ENCODE data around the gene ARHGEF3. TPM values are rescaled to one million over a fixed set of nuclear protein-coding genes. Genes with fewer than 3 reads are reported as not detected.
"Not testable (repeated sequence)": the region's sequence is repeated elsewhere in the genome, so short reads cannot be mapped to it uniquely, and the experiment has no call there.

The ARHGEF3 gene
- total RNA-seq, 1 donor from 2014 or later, result 32.9 TPM

DNA sequence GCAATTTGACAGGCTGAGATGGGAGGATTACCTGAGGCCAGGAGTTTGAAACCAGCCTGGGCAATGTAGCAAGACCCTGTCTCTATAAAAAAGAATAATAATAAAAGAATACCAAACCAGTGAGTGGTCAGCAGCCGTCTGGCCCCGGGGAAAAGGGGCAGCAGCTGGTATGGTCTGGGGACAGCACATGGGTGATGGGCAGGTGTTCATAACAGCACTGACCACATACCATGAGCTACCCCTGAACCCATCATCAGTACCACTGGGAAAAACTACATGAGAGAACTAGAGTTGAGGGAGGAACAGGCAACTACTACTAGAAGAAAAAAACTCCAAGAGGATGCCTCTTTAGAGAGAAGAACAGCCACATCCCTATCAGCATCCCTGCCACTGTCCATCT lies 40.7 kb downstream of the ARHGEF3 start:
- Histone ChIP-seq H3K36me3 (ENCODE audit: control insufficient read depth in 3 of 3, insufficient read depth in 3 of 3, low read length in 3 of 3) (no peaks in the 10 kb centered on the region), H3K4me1 (ENCODE audit: control insufficient read depth in 3 of 3, insufficient read depth in 3 of 3, low read length in 3 of 3) (peaks cover 8 to 23% (median 14%) of the 10 kb centered on the region in 3 donors), H3K27me3 (ENCODE audit: control insufficient read depth in 3 of 3, insufficient read depth in 3 of 3, low read length in 3 of 3) (no peaks in the 10 kb centered on the region), H3K27ac (ENCODE audit: low read depth, low read length) (no peak overlapping the region), H3K4me3 (ENCODE audit: low read length in 3 of 3) (no peak overlapping the region), H3K9me3 (ENCODE audit: control insufficient read depth in 3 of 3, low read length in 3 of 3) (no peaks in the 10 kb centered on the region), H3K9ac (ENCODE audit: low read depth in 1 of 3, low read length in 3 of 3) (no peak overlapping the region)

DNA sequence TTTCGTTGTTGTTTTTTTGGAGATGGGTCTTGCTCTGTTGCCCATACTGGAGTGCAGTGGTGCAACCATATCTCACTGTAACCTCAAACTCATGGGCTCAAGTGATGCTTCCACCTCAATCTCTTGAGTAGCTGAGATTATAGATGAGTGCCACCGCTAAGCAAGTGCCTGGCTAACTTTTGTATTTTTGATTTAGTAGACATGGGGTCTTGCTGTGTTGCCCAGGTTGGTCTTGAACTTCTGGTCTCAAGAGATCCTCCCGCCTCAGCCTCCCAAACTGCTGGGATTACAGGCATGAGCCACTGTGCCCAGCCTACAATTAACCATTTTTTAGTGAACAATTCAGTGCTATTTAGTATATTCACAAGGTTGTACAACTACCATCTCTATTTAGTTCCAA lies 42.2 kb downstream of the ARHGEF3 start:
- no peak overlapping the region for H3K27ac ChIP-seq (ENCODE audit: low read depth, low read length)
- no peaks in the 10 kb centered on the region for H3K27me3 ChIP-seq (ENCODE audit: control insufficient read depth in 3 of 3, insufficient read depth in 3 of 3, low read length in 3 of 3)
- H3K9ac ChIP-seq (ENCODE audit: low read depth in 1 of 3, low read length in 3 of 3), result no peak overlapping the region
- H3K4me3 ChIP-seq (ENCODE audit: low read length in 3 of 3), result no peak overlapping the region
- H3K36me3 ChIP-seq (ENCODE audit: control insufficient read depth in 3 of 3, insufficient read depth in 3 of 3, low read length in 3 of 3), result peaks cover 0 to 2% (median 0%) of the 10 kb centered on the region in 3 donors
- H3K9me3 ChIP-seq (ENCODE audit: control insufficient read depth in 3 of 3, low read length in 3 of 3), result no peaks in the 10 kb centered on the region
- H3K4me1 ChIP-seq (ENCODE audit: control insufficient read depth in 3 of 3, insufficient read depth in 3 of 3, low read length in 3 of 3), result peaks cover 13 to 37% (median 23%) of the 10 kb centered on the region in 3 donors

DNA sequence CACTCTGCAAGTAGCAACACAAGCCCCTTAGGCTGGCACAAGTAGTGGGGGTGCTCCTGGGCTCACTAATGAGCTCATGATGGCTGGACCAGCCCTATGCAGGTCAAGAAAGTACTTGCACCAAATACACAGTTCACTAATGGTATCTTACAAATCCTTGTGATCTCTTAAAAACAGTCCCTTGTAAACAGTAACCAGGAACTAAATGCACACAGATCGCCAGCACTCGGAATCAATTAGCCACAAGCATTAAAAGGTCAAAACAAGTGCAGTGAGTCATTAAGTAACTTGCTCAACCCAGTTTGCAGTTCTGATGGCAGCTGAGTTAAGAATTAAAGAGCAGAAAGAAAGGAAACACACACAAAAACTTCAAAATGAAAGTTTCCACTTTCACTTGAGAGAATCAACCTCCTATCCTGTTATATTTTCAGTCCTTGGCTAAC lies 43.2 kb downstream of the ARHGEF3 start:
- H3K4me3 ChIP-seq (ENCODE audit: low read length in 3 of 3), result no peak overlapping the region
- H3K9me3 ChIP-seq (ENCODE audit: control insufficient read depth in 3 of 3, low read length in 3 of 3), result no peaks in the 10 kb centered on the region
- no peak overlapping the region for H3K9ac ChIP-seq (ENCODE audit: low read depth in 1 of 3, low read length in 3 of 3)
- H3K4me1 ChIP-seq (ENCODE audit: control insufficient read depth in 3 of 3, insufficient read depth in 3 of 3, low read length in 3 of 3), result peaks cover 13 to 37% (median 23%) of the 10 kb centered on the region in 3 donors
- H3K36me3 ChIP-seq (ENCODE audit: control insufficient read depth in 3 of 3, insufficient read depth in 3 of 3, low read length in 3 of 3), result peaks cover 0 to 2% (median 0%) of the 10 kb centered on the region in 3 donors
- no peaks in the 10 kb centered on the region for H3K27me3 ChIP-seq (ENCODE audit: control insufficient read depth in 3 of 3, insufficient read depth in 3 of 3, low read length in 3 of 3)
- H3K27ac ChIP-seq (ENCODE audit: low read depth, low read length), result no peak overlapping the region

DNA sequence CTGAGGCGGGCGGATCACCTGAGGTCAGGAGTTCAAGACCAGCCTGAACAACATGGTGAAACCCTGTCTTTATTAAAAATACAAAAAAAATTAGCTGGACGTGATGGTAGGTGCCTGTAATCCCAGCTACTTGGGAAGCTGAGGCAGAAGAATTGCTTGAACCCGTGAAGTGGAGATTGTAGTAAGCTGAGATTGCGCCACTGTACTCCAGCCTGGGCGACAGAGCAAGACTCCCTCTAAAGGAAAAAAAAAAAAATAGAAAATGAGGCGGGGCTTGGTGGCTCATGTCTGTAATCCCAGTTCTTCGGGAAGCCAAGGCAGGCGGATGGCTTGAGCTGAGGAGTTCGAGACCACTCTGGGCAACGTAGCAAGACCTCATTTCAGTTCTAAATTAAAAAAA lies 43.7 kb downstream of the ARHGEF3 start:
- H3K4me1 ChIP-seq (ENCODE audit: control insufficient read depth in 3 of 3, insufficient read depth in 3 of 3, low read length in 3 of 3), result peaks cover 13 to 35% (median 21%) of the 10 kb centered on the region in 3 donors
- not testable (repeated sequence) for H3K9me3 ChIP-seq (ENCODE audit: control insufficient read depth in 3 of 3, low read length in 3 of 3); H3K4me3 ChIP-seq (ENCODE audit: low read length in 3 of 3); H3K36me3 ChIP-seq (ENCODE audit: control insufficient read depth in 3 of 3, insufficient read depth in 3 of 3, low read length in 3 of 3); H3K27me3 ChIP-seq (ENCODE audit: control insufficient read depth in 3 of 3, insufficient read depth in 3 of 3, low read length in 3 of 3); H3K27ac ChIP-seq (ENCODE audit: low read depth, low read length); H3K9ac ChIP-seq (ENCODE audit: low read depth in 1 of 3, low read length in 3 of 3)

DNA sequence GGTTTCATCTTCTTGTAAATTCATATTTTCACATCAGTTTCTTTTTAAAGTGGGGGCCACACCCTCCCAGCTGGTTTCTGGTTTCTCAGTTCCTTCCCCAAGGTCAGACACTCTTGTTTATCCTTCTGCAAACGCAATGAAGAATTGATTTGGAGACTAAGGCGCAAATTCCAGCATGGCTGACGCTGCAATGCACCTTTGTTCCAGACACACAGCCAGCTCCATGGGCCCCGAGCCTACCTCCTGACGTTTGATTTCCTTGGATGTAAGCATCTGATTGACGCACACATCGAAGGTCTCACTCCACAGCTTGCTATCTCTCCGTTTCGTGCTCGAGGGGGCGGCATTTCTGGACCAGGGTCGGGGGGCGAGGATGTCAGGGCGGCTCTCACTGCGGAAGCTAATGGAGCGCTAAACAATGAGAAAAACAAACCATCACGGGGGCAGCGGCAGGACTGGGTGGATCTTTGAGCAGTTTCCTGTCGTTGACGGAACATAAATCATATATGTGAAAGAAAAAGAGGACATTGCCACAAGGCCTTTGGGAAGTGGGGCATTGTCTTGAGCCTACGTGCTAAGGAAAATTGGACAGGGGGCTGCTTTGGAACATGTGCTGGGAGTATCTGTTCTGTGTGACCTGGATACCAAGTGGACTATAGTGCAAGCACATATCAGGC lies 46.9 kb downstream of the ARHGEF3 start:
- peaks cover 13 to 24% (median 17%) of the 10 kb centered on the region in 3 donors for H3K4me1 ChIP-seq (ENCODE audit: control insufficient read depth in 3 of 3, insufficient read depth in 3 of 3, low read length in 3 of 3)
- H3K27ac ChIP-seq (ENCODE audit: low read depth, low read length), result peak overlapping the region; percentile 42
- peak overlapping the region in 1 of 3 donors; percentile 25 for H3K9ac ChIP-seq (ENCODE audit: low read depth in 1 of 3, low read length in 3 of 3)
- H3K36me3 ChIP-seq (ENCODE audit: control insufficient read depth in 3 of 3, insufficient read depth in 3 of 3, low read length in 3 of 3), result peaks cover 0 to 7% (median 5%) of the 10 kb centered on the region in 3 donors
- H3K27me3 ChIP-seq (ENCODE audit: control insufficient read depth in 3 of 3, insufficient read depth in 3 of 3, low read length in 3 of 3), result no peaks in the 10 kb centered on the region
- peak overlapping the region in 2 of 3 donors; percentile 1 to 8 for H3K4me3 ChIP-seq (ENCODE audit: low read length in 3 of 3)
- H3K9me3 ChIP-seq (ENCODE audit: control insufficient read depth in 3 of 3, low read length in 3 of 3), result no peaks in the 10 kb centered on the region

DNA sequence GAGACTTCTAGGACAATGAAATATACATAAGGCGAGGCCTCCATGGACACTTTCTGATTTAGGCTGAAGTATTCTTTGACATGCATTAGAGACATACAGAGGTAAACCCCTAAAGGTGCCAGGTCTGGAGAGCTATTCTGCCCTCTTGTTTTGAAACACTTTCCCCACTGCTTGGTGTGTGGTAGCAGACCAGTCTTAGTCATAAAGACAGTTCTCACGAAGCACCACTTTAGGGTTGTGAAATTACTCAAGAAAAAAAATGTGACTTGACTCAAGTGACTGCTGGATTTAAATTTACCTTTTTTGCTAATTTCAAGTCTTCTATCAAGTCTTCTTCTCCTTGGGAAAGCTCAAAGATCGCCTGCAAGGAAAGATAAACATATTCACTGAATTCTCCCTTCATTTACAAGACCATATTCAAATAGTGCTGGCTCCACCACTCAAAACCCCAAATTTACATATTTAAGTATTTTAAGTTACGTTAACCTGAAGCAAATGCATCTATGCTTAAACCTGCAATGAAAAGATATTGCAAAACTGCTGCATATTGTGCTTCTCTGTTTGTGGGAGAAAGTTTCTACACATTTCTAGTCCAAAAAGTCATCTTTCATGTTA lies 48.4 kb downstream of the ARHGEF3 start:
- Histone ChIP-seq H3K4me3 (ENCODE audit: low read length in 3 of 3) (no peak overlapping the region), H3K36me3 (ENCODE audit: control insufficient read depth in 3 of 3, insufficient read depth in 3 of 3, low read length in 3 of 3) (peaks cover 0 to 7% (median 6%) of the 10 kb centered on the region in 3 donors), H3K9me3 (ENCODE audit: control insufficient read depth in 3 of 3, low read length in 3 of 3) (no peaks in the 10 kb centered on the region), H3K27ac (ENCODE audit: low read depth, low read length) (no peak overlapping the region), H3K27me3 (ENCODE audit: control insufficient read depth in 3 of 3, insufficient read depth in 3 of 3, low read length in 3 of 3) (no peaks in the 10 kb centered on the region), H3K9ac (ENCODE audit: low read depth in 1 of 3, low read length in 3 of 3) (no peak overlapping the region), H3K4me1 (ENCODE audit: control insufficient read depth in 3 of 3, insufficient read depth in 3 of 3, low read length in 3 of 3) (peaks cover 9 to 19% (median 12%) of the 10 kb centered on the region in 3 donors)

DNA sequence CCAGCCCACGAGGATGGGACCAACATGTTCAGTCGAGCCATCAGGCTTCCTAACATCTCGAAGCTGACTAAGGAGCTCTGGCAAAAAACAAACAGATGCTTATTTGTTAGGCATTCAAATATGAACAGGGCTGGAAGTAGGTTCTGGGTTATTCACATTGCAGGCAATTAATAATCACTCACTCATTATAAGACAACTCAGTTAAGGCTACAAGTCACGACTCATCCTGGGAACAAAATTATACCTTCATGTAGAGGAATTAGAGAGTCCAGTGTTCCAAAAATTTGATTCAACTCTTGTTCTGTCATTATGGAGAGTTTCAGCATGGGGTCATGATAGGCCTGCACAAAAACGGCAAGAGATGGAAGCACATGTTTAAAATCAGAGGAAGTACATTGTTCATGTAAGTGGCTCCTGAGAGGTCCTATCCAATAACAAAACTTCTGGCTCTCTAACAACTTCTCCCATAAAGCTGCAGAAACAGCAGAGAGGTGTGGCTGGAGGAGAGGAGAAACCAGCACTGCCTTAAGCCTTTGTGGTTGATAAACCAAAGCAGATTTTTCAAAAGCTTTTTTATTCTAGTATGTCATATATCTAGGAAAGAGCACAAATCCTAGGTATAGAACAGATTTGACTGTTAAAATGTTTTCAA lies 50.6 kb downstream of the ARHGEF3 start:
- H3K27me3 ChIP-seq (ENCODE audit: control insufficient read depth in 3 of 3, insufficient read depth in 3 of 3, low read length in 3 of 3), result no peaks in the 10 kb centered on the region
- H3K27ac ChIP-seq (ENCODE audit: low read depth, low read length), result no peak overlapping the region
- peaks cover 6 to 16% (median 11%) of the 10 kb centered on the region in 3 donors for H3K4me1 ChIP-seq (ENCODE audit: control insufficient read depth in 3 of 3, insufficient read depth in 3 of 3, low read length in 3 of 3)
- peaks cover under 1 to 7% (median 6%) of the 10 kb centered on the region in 3 donors for H3K36me3 ChIP-seq (ENCODE audit: control insufficient read depth in 3 of 3, insufficient read depth in 3 of 3, low read length in 3 of 3)
- H3K9me3 ChIP-seq (ENCODE audit: control insufficient read depth in 3 of 3, low read length in 3 of 3), result no peaks in the 10 kb centered on the region
- H3K9ac ChIP-seq (ENCODE audit: low read depth in 1 of 3, low read length in 3 of 3), result no peak overlapping the region
- H3K4me3 ChIP-seq (ENCODE audit: low read length in 3 of 3), result no peak overlapping the region

DNA sequence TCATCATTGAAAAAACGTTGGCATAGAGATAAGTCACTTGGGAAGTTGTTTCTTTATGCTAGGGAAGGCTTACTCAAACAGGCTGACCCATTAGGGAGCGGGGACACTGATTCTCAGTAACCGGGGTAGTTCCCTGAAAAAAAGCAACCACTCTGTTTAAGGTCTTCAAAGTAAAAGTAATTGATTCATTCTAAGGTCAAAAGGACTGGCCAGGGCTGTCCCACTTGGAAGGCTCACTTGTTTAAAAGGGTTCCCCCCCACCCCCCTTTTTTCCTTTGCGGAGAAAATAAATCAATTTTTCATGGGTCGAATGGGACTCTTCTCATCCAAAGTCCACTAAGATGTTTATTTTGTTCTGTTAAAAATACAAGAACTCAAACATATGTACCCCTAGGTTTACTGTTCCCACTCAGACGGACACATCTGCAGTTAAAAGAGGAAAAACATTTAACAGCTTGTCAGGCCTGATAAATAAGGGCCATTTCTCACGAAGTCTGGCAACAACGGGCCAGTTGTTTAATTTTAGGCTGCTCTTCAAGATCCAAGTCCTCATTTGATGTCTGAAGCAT lies 53.0 kb downstream of the ARHGEF3 start:
- H3K9ac ChIP-seq (ENCODE audit: low read depth in 1 of 3, low read length in 3 of 3), result no peak overlapping the region

DNA sequence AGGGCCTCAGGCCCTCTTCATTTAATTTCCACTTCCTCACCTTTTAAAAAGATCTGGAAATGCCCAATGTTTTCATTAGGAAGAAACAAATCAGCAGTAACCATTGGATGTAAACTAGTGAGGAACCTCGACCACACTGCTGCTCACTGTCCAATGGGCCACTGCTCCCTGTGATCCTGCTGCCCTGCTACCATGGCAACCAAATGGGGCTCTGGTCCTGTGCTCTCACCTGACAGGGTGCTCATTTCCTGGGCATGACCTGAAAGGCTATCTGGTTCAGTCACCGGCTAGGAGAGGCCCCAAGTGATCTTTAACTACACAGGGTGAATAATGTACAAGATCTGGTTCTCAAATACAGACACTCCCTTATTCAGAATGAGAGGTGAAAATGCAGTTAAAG lies 54.6 kb downstream of the ARHGEF3 start:
- H3K27me3 ChIP-seq (ENCODE audit: control insufficient read depth in 3 of 3, insufficient read depth in 3 of 3, low read length in 3 of 3), result no peaks in the 10 kb centered on the region
- peaks cover 19 to 24% (median 20%) of the 10 kb centered on the region in 3 donors for H3K36me3 ChIP-seq (ENCODE audit: control insufficient read depth in 3 of 3, insufficient read depth in 3 of 3, low read length in 3 of 3)
- no peak overlapping the region for H3K27ac ChIP-seq (ENCODE audit: low read depth, low read length)
- no peaks in the 10 kb centered on the region for H3K4me1 ChIP-seq (ENCODE audit: control insufficient read depth in 3 of 3, insufficient read depth in 3 of 3, low read length in 3 of 3)
- no peak overlapping the region for H3K4me3 ChIP-seq (ENCODE audit: low read length in 3 of 3)
- no peaks in the 10 kb centered on the region for H3K9me3 ChIP-seq (ENCODE audit: control insufficient read depth in 3 of 3, low read length in 3 of 3)
- no peak overlapping the region for H3K9ac ChIP-seq (ENCODE audit: low read depth in 1 of 3, low read length in 3 of 3)

More for the DNA sequence above, 53.0 kb downstream of the ARHGEF3 start:
- H3K27me3 ChIP-seq (ENCODE audit: control insufficient read depth in 3 of 3, insufficient read depth in 3 of 3, low read length in 3 of 3), result no peaks in the 10 kb centered on the region
- no peak overlapping the region for H3K4me3 ChIP-seq (ENCODE audit: low read length in 3 of 3)
- peaks cover 16 to 22% (median 17%) of the 10 kb centered on the region in 3 donors for H3K36me3 ChIP-seq (ENCODE audit: control insufficient read depth in 3 of 3, insufficient read depth in 3 of 3, low read length in 3 of 3)
- no peaks in the 10 kb centered on the region for H3K4me1 ChIP-seq (ENCODE audit: control insufficient read depth in 3 of 3, insufficient read depth in 3 of 3, low read length in 3 of 3)
- peak overlapping the region; percentile 36 for H3K27ac ChIP-seq (ENCODE audit: low read depth, low read length)
- no peaks in the 10 kb centered on the region for H3K9me3 ChIP-seq (ENCODE audit: control insufficient read depth in 3 of 3, low read length in 3 of 3)

All from skeletal muscle tissue (tissue), 4 donors.